PFSK-1 (cell line): ENCODE results near the gene SLC10A7.

Experiments used
- POLR2AphosphoS5 ChIP-seq: IDR thresholded peaks from 2 replicates; pipeline ENCODE4 v1.6.1; 2012; ENCODE audit warnings: low read depth, mild to moderate bottlenecking, control low read depth, low read length, moderate library complexity
- SIN3A ChIP-seq: IDR thresholded peaks from 2 replicates; pipeline ENCODE4 v1.6.1; 2012; ENCODE audit warnings: mild to moderate bottlenecking, low read length, moderate library complexity, borderline replicate concordance; ENCODE audit not compliant: insufficient read depth
- TAF1 ChIP-seq: IDR thresholded peaks from 2 replicates; pipeline ENCODE4 v1.6.1; 2012; ENCODE audit warnings: low read length, control low read depth, borderline replicate concordance; ENCODE audit not compliant: insufficient read depth
- TF ChIP-seq, protein P1 (sequence below), 2 experiments: IDR thresholded peaks; 2 replicates each; pipeline versions ENCODE4 v1.6.1 to v1.8.0; 2011 to 2012; ENCODE audit warnings: low read depth in 2 of 2, low read length in 2 of 2, control low read depth in 1 of 2, inconsistent platforms in 1 of 2, mild to moderate bottlenecking in 1 of 2, moderate library complexity in 1 of 2; ENCODE audit not compliant: insufficient read depth in 1 of 2

DNA sequence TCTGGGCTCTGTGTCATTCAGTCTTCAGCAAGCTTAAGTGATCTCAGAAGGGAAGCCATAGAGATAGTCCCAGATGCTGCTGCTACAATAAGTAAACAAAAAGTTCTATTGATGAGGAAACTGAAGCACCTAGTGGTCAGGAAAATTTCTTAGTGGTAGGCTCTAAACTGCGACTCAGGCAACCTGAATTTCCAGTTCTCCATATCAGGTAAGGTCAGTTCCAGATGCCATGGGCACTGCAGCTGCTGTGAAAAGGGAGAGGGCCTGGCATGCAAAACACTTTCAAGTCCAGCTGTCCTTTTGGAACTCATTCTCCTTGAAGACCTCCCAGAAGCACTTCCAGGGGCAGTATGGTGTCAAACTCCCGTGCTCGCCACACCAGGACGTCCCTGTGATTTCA is 261.2 kb downstream of the SLC10A7 start:
- no peak for TF ChIP-seq POLR2AphosphoS5
- TF ChIP-seq SIN3A, result no peak
- TF ChIP-seq, protein P1, sequence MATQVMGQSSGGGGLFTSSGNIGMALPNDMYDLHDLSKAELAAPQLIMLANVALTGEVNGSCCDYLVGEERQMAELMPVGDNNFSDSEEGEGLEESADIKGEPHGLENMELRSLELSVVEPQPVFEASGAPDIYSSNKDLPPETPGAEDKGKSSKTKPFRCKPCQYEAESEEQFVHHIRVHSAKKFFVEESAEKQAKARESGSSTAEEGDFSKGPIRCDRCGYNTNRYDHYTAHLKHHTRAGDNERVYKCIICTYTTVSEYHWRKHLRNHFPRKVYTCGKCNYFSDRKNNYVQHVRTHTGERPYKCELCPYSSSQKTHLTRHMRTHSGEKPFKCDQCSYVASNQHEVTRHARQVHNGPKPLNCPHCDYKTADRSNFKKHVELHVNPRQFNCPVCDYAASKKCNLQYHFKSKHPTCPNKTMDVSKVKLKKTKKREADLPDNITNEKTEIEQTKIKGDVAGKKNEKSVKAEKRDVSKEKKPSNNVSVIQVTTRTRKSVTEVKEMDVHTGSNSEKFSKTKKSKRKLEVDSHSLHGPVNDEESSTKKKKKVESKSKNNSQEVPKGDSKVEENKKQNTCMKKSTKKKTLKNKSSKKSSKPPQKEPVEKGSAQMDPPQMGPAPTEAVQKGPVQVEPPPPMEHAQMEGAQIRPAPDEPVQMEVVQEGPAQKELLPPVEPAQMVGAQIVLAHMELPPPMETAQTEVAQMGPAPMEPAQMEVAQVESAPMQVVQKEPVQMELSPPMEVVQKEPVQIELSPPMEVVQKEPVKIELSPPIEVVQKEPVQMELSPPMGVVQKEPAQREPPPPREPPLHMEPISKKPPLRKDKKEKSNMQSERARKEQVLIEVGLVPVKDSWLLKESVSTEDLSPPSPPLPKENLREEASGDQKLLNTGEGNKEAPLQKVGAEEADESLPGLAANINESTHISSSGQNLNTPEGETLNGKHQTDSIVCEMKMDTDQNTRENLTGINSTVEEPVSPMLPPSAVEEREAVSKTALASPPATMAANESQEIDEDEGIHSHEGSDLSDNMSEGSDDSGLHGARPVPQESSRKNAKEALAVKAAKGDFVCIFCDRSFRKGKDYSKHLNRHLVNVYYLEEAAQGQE (IDR thresholded peaks at IDR 0.05; ENCODE audit: insufficient read depth in 1 of 2, low read depth in 2 of 2, low read length in 2 of 2), result no peak
- TF ChIP-seq TAF1, result no peak
